Stimulated activated CD8-positive, alpha-beta memory T cell treated with anti-CD3 and anti-CD28 coated beads, Interleukin-7, amount 100 ng/mL, for 48 hours (primary cell): ENCODE results near the gene AQP4.

Source experiments
- DNase-seq, 2 donors: peaks; one replicate each; pipeline ENCODE4 v3.0.0-alpha.2; 2020; ENCODE audit warnings: low read depth in 1 of 2; ENCODE audit errors: extremely low read depth in 1 of 2

Gene AQP4

GRCh38 chr18:26843760-26844159 is 21.7 kb downstream of the AQP4 start:
- no peak for DNase-seq

- no peak for DNase-seq
These were observed 24.5 kb downstream of the AQP4 start for GRCh38 chr18:26840965-26841364.

GRCh38 chr18:26839609-26840008 is 25.9 kb downstream of the AQP4 start:
- no peak for DNase-seq

GRCh38 chr18:26832302-26832701 is 33.2 kb downstream of the AQP4 start:
- no peak for DNase-seq

GRCh38 chr18:26827581-26827980 is 37.9 kb downstream of the AQP4 start:
- DNase-seq = no peak

GRCh38 chr18:26826656-26827235 is 38.8 kb downstream of the AQP4 start:
- DNase-seq = no peak

- DNase-seq = no peak
These were observed 44.3 kb downstream of the AQP4 start for GRCh38 chr18:26821181-26821580.

GRCh38 chr18:26819046-26819445 is 46.5 kb downstream of the AQP4 start:
- no peak for DNase-seq

- DNase-seq = no peak
These were observed 47.0 kb downstream of the AQP4 start for GRCh38 chr18:26818461-26818860.

GRCh38 chr18:26813043-26813442 is 52.5 kb downstream of the AQP4 start:
- no peak for DNase-seq

GRCh38 chr18:26812462-26812861 is 53.0 kb downstream of the AQP4 start:
- DNase-seq = no peak

- DNase-seq = no peak
These were observed 56.2 kb downstream of the AQP4 start for GRCh38 chr18:26809346-26809745.

- DNase-seq = no peak
These were observed 59.3 kb downstream of the AQP4 start for GRCh38 chr18:26806224-26806623.

- DNase-seq = no peak
These were observed 61.0 kb downstream of the AQP4 start for GRCh38 chr18:26804519-26804918.

GRCh38 chr18:26803643-26804042 is 61.9 kb downstream of the AQP4 start:
- no peak for DNase-seq

- no peak for DNase-seq
These were observed 62.9 kb downstream of the AQP4 start for GRCh38 chr18:26802330-26803200.
